Neural cell (in vitro differentiated cells): ENCODE results near the gene EPN1. TPM values are rescaled to one million over a fixed set of nuclear protein-coding genes. Genes with fewer than 3 reads are reported as not detected.

ENCODE experiments used
- H2AFZ ChIP-seq: fragments of 200-600, 300-800 bp; sonication (generic), shearing (Covaris generic); 2 replicates; pipeline ENCODE4 v1.6.0; 2014; ENCODE audit warnings: low read depth, mild to moderate bottlenecking, antibody characterized with exemption, low read length, moderate library complexity
- H3F3A ChIP-seq: fragments of 200-600 bp; shearing (Covaris generic); 2 replicates; pipeline ENCODE4 v1.6.1; 2016; ENCODE audit warnings: mild to moderate bottlenecking, moderate library complexity, mixed read lengths, antibody characterized with exemption, low read length; ENCODE audit not compliant: insufficient read depth, poor library complexity, severe bottlenecking
- H3K27ac ChIP-seq: fragments of 200-600, 300-800 bp; sonication (generic), shearing (Covaris generic); 2 replicates; pipeline ENCODE4 v1.5.1; 2014; ENCODE audit warnings: mild to moderate bottlenecking, low read length, moderate library complexity
- H3K27me3 ChIP-seq: fragments of 300-800, 200-600 bp; sonication (generic), shearing (Covaris generic); 2 replicates; pipeline ENCODE4 v1.6.0; 2014; ENCODE audit warnings: mild to moderate bottlenecking, low read depth, low read length, moderate library complexity; ENCODE audit not compliant: insufficient read depth
- H3K36me3 ChIP-seq: fragments of 300-800, 200-600 bp; sonication (generic), shearing (Covaris generic); 2 replicates; pipeline ENCODE4 v1.5.1; 2014; ENCODE audit warnings: mild to moderate bottlenecking, antibody characterized with exemption, low read length, moderate library complexity; ENCODE audit not compliant: insufficient read depth
- H3K4me2 ChIP-seq: fragments of 300-800, 200-600 bp; sonication (generic), shearing (Covaris generic); 2 replicates; pipeline ENCODE4 v1.6.0; 2014; ENCODE audit warnings: mild to moderate bottlenecking, low read length
- H3K4me3 ChIP-seq: fragments of 300-800, 200-600 bp; sonication (generic), shearing (Covaris generic); 2 replicates; pipeline ENCODE4 v1.5.1; 2014; ENCODE audit warnings: mild to moderate bottlenecking, low read length, moderate library complexity
- H3K79me2 ChIP-seq: fragments of 200-600 bp; shearing (Covaris generic); replicated peaks from 2 replicates; pipeline ENCODE4 v1.6.0; 2014; ENCODE audit warnings: mild to moderate bottlenecking, low read length, moderate library complexity; ENCODE audit not compliant: insufficient read depth
- H3K9ac ChIP-seq: fragments of 300-800, 200-600 bp; sonication (generic), shearing (Covaris generic); 2 replicates; pipeline ENCODE4 v1.6.1; 2016; ENCODE audit warnings: mild to moderate bottlenecking, low read length, mixed read lengths
- H3K9me2 ChIP-seq: fragments of 200-600 bp; shearing (Covaris generic); 2 replicates; pipeline ENCODE4 v1.6.1; 2016; ENCODE audit warnings: mild to moderate bottlenecking, low read length, mixed read lengths; ENCODE audit not compliant: insufficient read depth
- H3K9me3 ChIP-seq: fragments of 200-600, 300-800 bp; sonication (generic), shearing (Covaris generic); 2 replicates; pipeline ENCODE4 v1.6.1; 2016; ENCODE audit warnings: mild to moderate bottlenecking, mixed run types, low read length, moderate library complexity, mixed read lengths
- H4K20me1 ChIP-seq: fragments of 200-600 bp; shearing (Covaris generic); 2 replicates; pipeline ENCODE4 v1.6.1; 2016; ENCODE audit warnings: mild to moderate bottlenecking, mixed run types; ENCODE audit not compliant: insufficient read depth
- CTCF ChIP-seq: fragments of 450-650 bp; IDR thresholded peaks from 2 replicates; pipeline ENCODE4 v1.5.1; 2014; ENCODE audit warnings: antibody characterized with exemption, mild to moderate bottlenecking, moderate library complexity; ENCODE audit not compliant: poor library complexity, severe bottlenecking
- EP300 ChIP-seq: fragments of 450-650 bp; conservative IDR thresholded peaks from 2 replicates; pipeline ENCODE4 v1.6.1; 2014; ENCODE audit warnings: antibody characterized with exemption, mild to moderate bottlenecking, moderate library complexity; ENCODE audit not compliant: poor library complexity, severe bottlenecking
- EZH2 ChIP-seq: fragments of 200-600, 300-800 bp; shearing (Covaris generic), sonication (generic); IDR thresholded peaks from 2 replicates; pipeline ENCODE4 v1.6.1; 2014; ENCODE audit warnings: antibody characterized with exemption, low read length, borderline replicate concordance, mild to moderate bottlenecking; ENCODE audit not compliant: insufficient read depth, poor library complexity, severe bottlenecking
- MXI1 ChIP-seq: fragments of 450-650 bp; conservative IDR thresholded peaks from 2 replicates; pipeline ENCODE4 v1.6.1; 2014; ENCODE audit warnings: antibody characterized with exemption, mild to moderate bottlenecking; ENCODE audit not compliant: poor library complexity, severe bottlenecking
- POLR2AphosphoS5 ChIP-seq: IDR thresholded peaks from 2 replicates; pipeline ENCODE4 v1.6.1; 2012
- RAD21 ChIP-seq: fragments of 450-650 bp; conservative IDR thresholded peaks from 2 replicates; pipeline ENCODE4 v1.6.1; 2014; ENCODE audit warnings: antibody characterized with exemption, mild to moderate bottlenecking, moderate library complexity
- SMC3 ChIP-seq: fragments of 450-650 bp; conservative IDR thresholded peaks from 2 replicates; pipeline ENCODE4 v1.6.1; 2014; ENCODE audit warnings: antibody characterized with exemption, mild to moderate bottlenecking, moderate library complexity; ENCODE audit not compliant: poor library complexity
- TAF1 ChIP-seq: IDR thresholded peaks from 2 replicates; pipeline ENCODE4 v1.6.1; 2012; ENCODE audit warnings: low read depth
- polyA plus RNA-seq: library from polyadenylated mRNA; depleted of rRNA; stranded (reverse); fragments of >200 nt; gene quantifications from 2 replicates; pipeline ENCODE4 v1.2.3, GENCODE V29; 2014
- TF ChIP-seq, protein P1 (sequence below): IDR thresholded peaks from 2 replicates; pipeline ENCODE4 v1.6.1; 2012; ENCODE audit warnings: borderline replicate concordance

The EPN1 gene
- polyA plus RNA-seq, 1 donor from 2014 or later = 21.0 TPM

DNA sequence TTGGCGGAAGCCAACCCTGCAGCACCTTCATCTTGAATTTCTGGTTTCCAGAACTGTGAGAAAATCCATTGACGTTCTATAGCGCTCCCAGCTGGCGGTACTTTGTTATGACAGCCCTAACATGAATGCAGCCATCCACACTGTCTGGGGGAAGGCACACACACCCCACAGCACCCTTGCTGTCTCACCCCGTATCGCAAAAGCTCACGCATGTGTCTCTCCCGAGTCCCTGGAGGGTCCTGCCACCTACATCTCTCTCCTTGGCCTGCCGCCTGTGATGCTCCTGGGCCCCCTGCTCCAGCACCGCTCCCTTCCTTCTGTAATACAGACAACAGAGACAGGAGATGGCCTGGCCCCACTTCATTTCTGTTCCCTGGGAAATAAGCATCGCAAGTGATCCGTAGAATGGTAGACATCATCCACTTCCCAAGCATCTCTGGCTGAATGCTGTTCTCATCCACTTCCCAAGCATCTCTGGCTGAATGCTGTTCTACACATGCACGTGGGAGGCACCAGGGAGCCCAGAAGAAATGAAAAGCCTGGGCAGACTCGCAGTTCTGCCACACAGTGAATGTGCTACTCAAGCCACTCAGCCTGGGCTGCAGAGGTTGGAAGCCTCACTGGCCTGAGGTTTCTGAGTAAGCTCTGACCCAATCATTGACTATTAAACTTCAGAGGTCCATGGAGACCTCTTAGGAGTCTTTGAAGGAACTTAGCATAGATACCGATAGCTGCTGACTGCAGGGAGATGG lies 29.6 kb downstream of the EPN1 start (continued):
- no peak for TF ChIP-seq CTCF

DNA sequence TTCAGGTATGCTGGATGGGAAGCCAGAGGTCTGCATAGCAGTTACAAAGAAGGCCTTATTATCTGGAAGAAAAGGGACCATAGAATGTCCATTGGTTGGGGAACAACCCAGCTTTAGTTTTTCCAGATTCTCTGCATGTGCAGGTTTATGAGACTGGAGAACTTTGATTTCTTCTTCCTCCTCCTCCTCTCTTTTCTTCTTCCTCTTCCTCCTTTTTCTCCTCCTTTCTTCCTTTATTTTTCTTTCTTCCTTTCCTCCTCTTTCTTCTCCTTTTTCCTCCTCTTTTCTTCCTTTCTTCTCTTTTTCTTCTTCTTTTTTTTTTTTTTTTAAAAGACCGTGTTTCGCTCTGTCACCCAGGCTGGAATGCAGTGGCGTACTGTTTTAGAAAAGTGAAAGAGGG lies 30.9 kb downstream of the EPN1 start:
- Histone ChIP-seq H3K4me2 (no peak overlapping the region), H3K9me3 (no peaks in the 10 kb centered on the region), H3F3A (no peaks in the 10 kb centered on the region), H4K20me1 (no peaks in the 10 kb centered on the region), H3K27ac (no peak overlapping the region), H3K4me3 (no peak overlapping the region), H3K79me2 (no peaks in the 10 kb centered on the region), H3K9ac (no peak overlapping the region), H3K36me3 (no peaks in the 10 kb centered on the region), H3K27me3 (no peaks in the 10 kb centered on the region), H3K9me2 (no peaks in the 10 kb centered on the region), H2AFZ (no peak overlapping the region)
- TF ChIP-seq POLR2AphosphoS5 (no peak), CTCF (no peak), EZH2 (no peak), TAF1 (no peak), SMC3 (no peak), MXI1 (no peak), RAD21 (no peak), EP300 (no peak)
- TF ChIP-seq, protein P1, sequence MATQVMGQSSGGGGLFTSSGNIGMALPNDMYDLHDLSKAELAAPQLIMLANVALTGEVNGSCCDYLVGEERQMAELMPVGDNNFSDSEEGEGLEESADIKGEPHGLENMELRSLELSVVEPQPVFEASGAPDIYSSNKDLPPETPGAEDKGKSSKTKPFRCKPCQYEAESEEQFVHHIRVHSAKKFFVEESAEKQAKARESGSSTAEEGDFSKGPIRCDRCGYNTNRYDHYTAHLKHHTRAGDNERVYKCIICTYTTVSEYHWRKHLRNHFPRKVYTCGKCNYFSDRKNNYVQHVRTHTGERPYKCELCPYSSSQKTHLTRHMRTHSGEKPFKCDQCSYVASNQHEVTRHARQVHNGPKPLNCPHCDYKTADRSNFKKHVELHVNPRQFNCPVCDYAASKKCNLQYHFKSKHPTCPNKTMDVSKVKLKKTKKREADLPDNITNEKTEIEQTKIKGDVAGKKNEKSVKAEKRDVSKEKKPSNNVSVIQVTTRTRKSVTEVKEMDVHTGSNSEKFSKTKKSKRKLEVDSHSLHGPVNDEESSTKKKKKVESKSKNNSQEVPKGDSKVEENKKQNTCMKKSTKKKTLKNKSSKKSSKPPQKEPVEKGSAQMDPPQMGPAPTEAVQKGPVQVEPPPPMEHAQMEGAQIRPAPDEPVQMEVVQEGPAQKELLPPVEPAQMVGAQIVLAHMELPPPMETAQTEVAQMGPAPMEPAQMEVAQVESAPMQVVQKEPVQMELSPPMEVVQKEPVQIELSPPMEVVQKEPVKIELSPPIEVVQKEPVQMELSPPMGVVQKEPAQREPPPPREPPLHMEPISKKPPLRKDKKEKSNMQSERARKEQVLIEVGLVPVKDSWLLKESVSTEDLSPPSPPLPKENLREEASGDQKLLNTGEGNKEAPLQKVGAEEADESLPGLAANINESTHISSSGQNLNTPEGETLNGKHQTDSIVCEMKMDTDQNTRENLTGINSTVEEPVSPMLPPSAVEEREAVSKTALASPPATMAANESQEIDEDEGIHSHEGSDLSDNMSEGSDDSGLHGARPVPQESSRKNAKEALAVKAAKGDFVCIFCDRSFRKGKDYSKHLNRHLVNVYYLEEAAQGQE = no peak
